Panc1 (cell line): ENCODE measurements around the gene PRAMEF13.
"Not testable (repeated sequence)": the region's sequence is repeated elsewhere in the genome, so short reads cannot be mapped to it uniquely, and the experiment has no call there.

Experiments
- CTCF ChIP-seq: fragments of 450-650 bp; IDR thresholded peaks from 2 replicates; pipeline ENCODE4 v1.5.1; 2017; ENCODE audit warnings: mild to moderate bottlenecking
- POLR2AphosphoS5 ChIP-seq: IDR thresholded peaks from 2 replicates; pipeline ENCODE4 v1.6.1; 2012; ENCODE audit warnings: mild to moderate bottlenecking, low read depth, low read length, moderate library complexity
- REST ChIP-seq, 2 experiments: IDR thresholded peaks; 2 replicates each; pipeline ENCODE4 v1.6.1; 2011 to 2012; ENCODE audit warnings: low read depth in 2 of 2, control low read depth in 1 of 2, low read length in 1 of 2, mild to moderate bottlenecking in 1 of 2, moderate library complexity in 1 of 2; ENCODE audit not compliant: insufficient read depth in 1 of 2
- SIN3A ChIP-seq: IDR thresholded peaks from 2 replicates; pipeline ENCODE4 v1.6.1; 2012; ENCODE audit warnings: low read depth, mild to moderate bottlenecking, low read length, moderate library complexity, borderline replicate concordance; ENCODE audit not compliant: insufficient read depth
- TCF7L2 ChIP-seq: IDR thresholded peaks from 2 replicates; pipeline ENCODE4 v1.6.1; 2011; ENCODE audit warnings: mild to moderate bottlenecking, low read depth, low read length, inconsistent platforms

- TF ChIP-seq CTCF; TCF7L2; POLR2AphosphoS5; REST (IDR thresholded peaks at IDR 0.05; ENCODE audit: insufficient read depth in 1 of 2, low read depth in 2 of 2, low read length in 1 of 2); SIN3A: not testable (repeated sequence)
Observed at GRCh38 chr1:13247122-13247521, 45.9 kb upstream of the PRAMEF13 start.
